ENCODE measurements around the gene TMEM255B. TPM values are rescaled to one million over a fixed set of nuclear protein-coding genes. Genes with fewer than 3 reads are reported as not detected.
"Not testable (repeated sequence)": the region's sequence is repeated elsewhere in the genome, so short reads cannot be mapped to it uniquely, and the experiment has no call there.

The TMEM255B gene
- total RNA-seq, 1 donor from 2014 or later = 2.7 TPM

GRCh38 chr13:113734826-113735125, 24.2 kb upstream of the TMEM255B start:
- no peak for DNase-seq

GRCh38 chr13:113735194-113735593, 23.8 kb upstream of the TMEM255B start:
- DNase-seq = no peak

GRCh38 chr13:113735750-113736149, 23.3 kb upstream of the TMEM255B start:
- no peak for DNase-seq

- DNase-seq = no peak
Measured at GRCh38 chr13:113736258-113736731, 22.7 kb upstream of the TMEM255B start.

GRCh38 chr13:113737803-113738202, 21.2 kb upstream of the TMEM255B start:
- DNase-seq = no peak

- no peak for DNase-seq
Measured at GRCh38 chr13:113739527-113740285, 19.3 kb upstream of the TMEM255B start.

- DNase-seq = no peak
Measured at GRCh38 chr13:113740286-113740556, 18.8 kb upstream of the TMEM255B start.

- DNase-seq = no peak
Measured at GRCh38 chr13:113740661-113741060, 18.4 kb upstream of the TMEM255B start.

GRCh38 chr13:113741191-113741668, 17.8 kb upstream of the TMEM255B start:
- no peak for DNase-seq

GRCh38 chr13:113742000-113742441, 17.0 kb upstream of the TMEM255B start:
- DNase-seq = peak; percentile 75

GRCh38 chr13:113742445-113743120, 16.4 kb upstream of the TMEM255B start:
- DNase-seq = no peak

- DNase-seq = no peak
Measured at GRCh38 chr13:113743366-113744195, 15.4 kb upstream of the TMEM255B start.

- DNase-seq = no peak
Measured at GRCh38 chr13:113744197-113745000, 14.6 kb upstream of the TMEM255B start.

- DNase-seq = no peak
Measured at GRCh38 chr13:113745059-113745458, 14.0 kb upstream of the TMEM255B start.

GRCh38 chr13:113745500-113746142, 13.4 kb upstream of the TMEM255B start:
- not testable (repeated sequence) for DNase-seq

GRCh38 chr13:113746143-113746525, 12.9 kb upstream of the TMEM255B start:
- DNase-seq = no peak

- DNase-seq = no peak
Measured at GRCh38 chr13:113746671-113747070, 12.4 kb upstream of the TMEM255B start.

- no peak for DNase-seq
Measured at GRCh38 chr13:113747291-113747833, 11.7 kb upstream of the TMEM255B start.

GRCh38 chr13:113748101-113748861, 10.7 kb upstream of the TMEM255B start:
- no peak for DNase-seq

- no peak for DNase-seq
Measured at GRCh38 chr13:113748862-113749451, 10.1 kb upstream of the TMEM255B start.

All from tongue (tissue), 2 donors.